Mesothelial cell of epicardium (in vitro differentiated cells): ENCODE data around the gene ARMC9. TPM values are rescaled to one million over a fixed set of nuclear protein-coding genes. Genes with fewer than 3 reads are reported as not detected.
"Not testable (repeated sequence)": the region's sequence is repeated elsewhere in the genome, so short reads cannot be mapped to it uniquely, and the experiment has no call there.

Experiments used
- DNase-seq, 2 experiments: peaks; one replicate each; pipeline ENCODE4 v3.0.0; 2021; ENCODE audit warnings: low spot score in 2 of 2; ENCODE audit not compliant: unreplicated experiment in 2 of 2
- H3K27ac Mint-ChIP-seq: 2 replicates; pipeline ENCODE4 v1.8.0; 2021; ENCODE audit warnings: mixed read lengths
- H3K27me3 Mint-ChIP-seq: 2 replicates; pipeline ENCODE4 v1.8.0; 2021; ENCODE audit warnings: low read depth, mixed read lengths
- H3K36me3 Mint-ChIP-seq: 2 replicates; pipeline ENCODE4 v1.8.0; 2021; ENCODE audit warnings: mixed read lengths
- H3K4me1 Mint-ChIP-seq: 2 replicates; pipeline ENCODE4 v1.8.0; 2021; ENCODE audit warnings: mixed read lengths
- H3K4me3 Mint-ChIP-seq: 2 replicates; pipeline ENCODE4 v1.8.0; 2021; ENCODE audit warnings: mild to moderate bottlenecking, moderate library complexity, mixed read lengths
- H3K9me3 Mint-ChIP-seq: 2 replicates; pipeline ENCODE4 v1.8.0; 2021; ENCODE audit warnings: mixed read lengths
- CTCF ChIP-seq: fragments of 200-600 bp; sonication (generic); IDR thresholded peaks from one replicate; pipeline ENCODE4 v1.5.0; 2021; ENCODE audit warnings: antibody characterized with exemption; ENCODE audit not compliant: unreplicated experiment
- total RNA-seq: library from RNA; stranded (reverse); gene quantifications from 3 replicates; pipeline ENCODE4 v1.2.1, GENCODE V29; 2021

Gene ARMC9
- total RNA-seq, 1 donor from 2014 or later, result 52.3 TPM

- Mint-ChIP-seq H3K4me1 (peaks cover 34% of the 10 kb centered on the region), H3K27ac (peak overlapping the region; percentile 83), H3K4me3 (no peak overlapping the region), H3K27me3 (peaks cover 16% of the 10 kb centered on the region), H3K9me3 (no peaks in the 10 kb centered on the region), H3K36me3 (peaks cover 4% of the 10 kb centered on the region)
- no peak for DNase-seq
- TF ChIP-seq CTCF, result no peak
Measured at GRCh38 chr2:231373786-231374349, 175.4 kb downstream of the ARMC9 start.

- H3K4me1 Mint-ChIP-seq, result peaks cover 34% of the 10 kb centered on the region
- H3K4me3 Mint-ChIP-seq, result no peak overlapping the region
- no peak overlapping the region for H3K27ac Mint-ChIP-seq
- peaks cover 4% of the 10 kb centered on the region for H3K36me3 Mint-ChIP-seq
- no peaks in the 10 kb centered on the region for H3K9me3 Mint-ChIP-seq
- no peak for TF ChIP-seq CTCF
- H3K27me3 Mint-ChIP-seq, result peaks cover 16% of the 10 kb centered on the region
- DNase-seq, result no peak
Measured at GRCh38 chr2:231374771-231375170, 176.3 kb downstream of the ARMC9 start.

GRCh38 chr2:231375994-231376615 is 177.7 kb downstream of the ARMC9 start:
- not testable (repeated sequence) for DNase-seq, H3K27ac Mint-ChIP-seq, H3K4me3 Mint-ChIP-seq, H3K36me3 Mint-ChIP-seq, H3K9me3 Mint-ChIP-seq
- Mint-ChIP-seq H3K4me1 (peaks cover 34% of the 10 kb centered on the region), H3K27me3 (peaks cover 16% of the 10 kb centered on the region)

- Mint-ChIP-seq H3K27ac (no peak overlapping the region), H3K36me3 (peaks cover 2% of the 10 kb centered on the region), H3K9me3 (no peaks in the 10 kb centered on the region), H3K4me3 (no peak overlapping the region), H3K27me3 (peaks cover 16% of the 10 kb centered on the region), H3K4me1 (peaks cover 34% of the 10 kb centered on the region)
- TF ChIP-seq CTCF, result no peak
- DNase-seq, result no peak
Measured at GRCh38 chr2:231376857-231377256, 178.4 kb downstream of the ARMC9 start.

- DNase-seq, result no peak
- H3K27me3 Mint-ChIP-seq, result peaks cover 16% of the 10 kb centered on the region
- no peaks in the 10 kb centered on the region for H3K36me3 Mint-ChIP-seq
- H3K4me3 Mint-ChIP-seq, result no peak overlapping the region
- H3K4me1 Mint-ChIP-seq, result peaks cover 28% of the 10 kb centered on the region
- no peak overlapping the region for H3K27ac Mint-ChIP-seq
- TF ChIP-seq CTCF, result no peak
- H3K9me3 Mint-ChIP-seq, result no peaks in the 10 kb centered on the region
Measured at GRCh38 chr2:231378026-231378722, 179.7 kb downstream of the ARMC9 start.
